ENCODE measurements around the gene ZFAND5.

The ZFAND5 gene

GRCh38 chr9:72360324-72360723, 4.7 kb downstream of the ZFAND5 start:
- DNase-seq (ENCODE audit: extremely low spot score) = no peak
- no peak for TF ChIP-seq FOXA1 (IDR thresholded peaks at IDR 0.05)
- TF ChIP-seq BHLHE40 (IDR thresholded peaks at IDR 0.05; ENCODE audit: borderline replicate concordance) = no peak
- TF ChIP-seq HDGF (IDR thresholded peaks at IDR 0.05; ENCODE audit: borderline replicate concordance) = no peak
- no peak for TF ChIP-seq ARNT (IDR thresholded peaks at IDR 0.05)
- no peak for TF ChIP-seq FOXK2 (IDR thresholded peaks at IDR 0.05)
- no peak for TF ChIP-seq SUZ12 (IDR thresholded peaks at IDR 0.05)
- TF ChIP-seq ELF4 (IDR thresholded peaks at IDR 0.05) = no peak
- no peak for TF ChIP-seq PKNOX1 (IDR thresholded peaks at IDR 0.05)
- no peak for TF ChIP-seq ZNF384 (IDR thresholded peaks at IDR 0.05)
- ChIA-PET CTCF (no interaction called here), POLR2A (no interaction called here)

GRCh38 chr9:72356041-72356582, 8.9 kb downstream of the ZFAND5 start:
- no peak for DNase-seq (ENCODE audit: extremely low spot score)
- ChIA-PET CTCF (no interaction called here), POLR2A (interaction anchor here (1.2 kb wide), 1 partner anchor 9 kb away, joined by 8 read pairs; the partner anchor contains the start of gene ZFAND5)
- TF ChIP-seq L3MBTL2 (conservative IDR thresholded peaks at IDR 0.05) (no peak), TARDBP (IDR thresholded peaks at IDR 0.05) (no peak), ARNT (IDR thresholded peaks at IDR 0.05) (no peak), PKNOX1 (IDR thresholded peaks at IDR 0.05) (no peak), BHLHE40 (IDR thresholded peaks at IDR 0.05; ENCODE audit: borderline replicate concordance) (no peak), LEF1 (IDR thresholded peaks at IDR 0.05; ENCODE audit: borderline replicate concordance) (no peak)

GRCh38 chr9:72355153-72355552, 9.9 kb downstream of the ZFAND5 start:
- TF ChIP-seq LEF1 (IDR thresholded peaks at IDR 0.05; ENCODE audit: borderline replicate concordance) (no peak), HDGF (IDR thresholded peaks at IDR 0.05; ENCODE audit: borderline replicate concordance) (no peak)
- ChIA-PET CTCF (no interaction called here), POLR2A (no interaction called here)
- DNase-seq (ENCODE audit: extremely low spot score) = no peak

DNA sequence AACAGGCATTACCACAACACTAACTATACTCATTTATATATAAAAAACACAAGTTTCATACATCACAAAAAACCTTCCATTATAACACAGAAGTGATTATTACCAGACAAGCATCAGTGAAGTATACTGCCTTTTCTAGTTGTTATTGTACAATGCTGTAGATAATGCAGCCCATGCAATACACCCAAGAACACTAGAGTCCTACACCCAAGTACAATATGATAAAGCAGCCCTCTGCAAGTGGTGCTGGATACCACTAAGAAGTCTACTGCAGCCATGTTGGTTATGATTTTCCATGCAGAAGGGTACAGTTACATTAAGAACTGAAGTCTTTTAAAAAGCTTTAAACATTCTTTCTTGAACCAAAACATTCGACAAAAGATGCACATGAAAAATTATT, 10.3 kb downstream of the ZFAND5 start:
- DNase-seq (ENCODE audit: extremely low spot score) = no peak
- ChIA-PET POLR2A (no interaction called here), CTCF (no interaction called here)
- TF ChIP-seq PKNOX1 (IDR thresholded peaks at IDR 0.05) (no peak), ARNT (IDR thresholded peaks at IDR 0.05) (no peak), SP1 (IDR thresholded peaks at IDR 0.05) (no peak), ZNF384 (IDR thresholded peaks at IDR 0.05) (no peak), L3MBTL2 (conservative IDR thresholded peaks at IDR 0.05) (no peak), NFRKB (IDR thresholded peaks at IDR 0.05) (no peak), FOXK2 (IDR thresholded peaks at IDR 0.05) (no peak)

- no peak for TF ChIP-seq ARNT (IDR thresholded peaks at IDR 0.05)
- TF ChIP-seq SP1 (IDR thresholded peaks at IDR 0.05) = no peak
- no peak for TF ChIP-seq NFRKB (IDR thresholded peaks at IDR 0.05)
- no peak for TF ChIP-seq ELF4 (IDR thresholded peaks at IDR 0.05)
- no peak for TF ChIP-seq TARDBP (IDR thresholded peaks at IDR 0.05)
- TF ChIP-seq FOXM1 (IDR thresholded peaks at IDR 0.05; ENCODE audit: borderline replicate concordance) = no peak
- no peak for TF ChIP-seq PKNOX1 (IDR thresholded peaks at IDR 0.05)
- TF ChIP-seq BHLHE40 (IDR thresholded peaks at IDR 0.05; ENCODE audit: borderline replicate concordance) = no peak
- TF ChIP-seq ZNF384 (IDR thresholded peaks at IDR 0.05) = no peak
- no peak for TF ChIP-seq CTBP1 (IDR thresholded peaks at IDR 0.05; ENCODE audit: borderline replicate concordance)
- no peak for TF ChIP-seq L3MBTL2 (conservative IDR thresholded peaks at IDR 0.05)
- no peak for TF ChIP-seq HDGF (IDR thresholded peaks at IDR 0.05; ENCODE audit: borderline replicate concordance)
- TF ChIP-seq FOXK2 (IDR thresholded peaks at IDR 0.05) = no peak
- no peak for TF ChIP-seq FOXA1 (IDR thresholded peaks at IDR 0.05)
- no peak for TF ChIP-seq LEF1 (IDR thresholded peaks at IDR 0.05; ENCODE audit: borderline replicate concordance)
- TF ChIP-seq SUZ12 (IDR thresholded peaks at IDR 0.05) = no peak
- no peak for DNase-seq (ENCODE audit: extremely low spot score)
- POLR2A ChIA-PET = no interaction called here
- CTCF ChIA-PET = no interaction called here
These were observed 11.4 kb downstream of the ZFAND5 start for GRCh38 chr9:72353455-72354116.

DNA sequence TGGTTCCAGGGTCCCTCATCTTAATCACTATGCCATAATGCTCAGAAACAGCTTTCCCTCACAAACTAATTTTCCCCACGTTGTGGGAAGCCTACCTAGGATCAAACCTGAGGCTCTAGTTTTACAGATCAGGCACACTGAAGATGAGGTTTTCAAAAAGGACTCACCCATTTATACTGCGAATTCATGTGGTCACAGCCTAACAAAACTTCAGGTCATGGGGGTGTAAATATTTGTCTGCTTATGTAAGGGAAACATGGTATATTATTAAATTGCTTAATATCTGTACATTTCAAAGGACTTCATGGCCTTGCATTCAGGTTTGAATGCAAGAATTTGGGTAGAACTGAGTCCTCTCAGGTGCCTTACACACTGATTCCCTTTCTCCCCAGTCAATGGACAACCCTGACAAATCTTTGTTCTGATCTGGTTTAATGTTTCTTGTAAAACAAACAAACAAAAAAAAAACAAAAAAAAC, 12.1 kb downstream of the ZFAND5 start:
- no peak for DNase-seq (ENCODE audit: extremely low spot score)
- ChIA-PET POLR2A (no interaction called here), CTCF (no interaction called here)
- TF ChIP-seq LEF1 (IDR thresholded peaks at IDR 0.05; ENCODE audit: borderline replicate concordance) (no peak), FOXA1 (IDR thresholded peaks at IDR 0.05) (no peak)
